ENCODE data around the gene NFIB. TPM values are rescaled to one million over a fixed set of nuclear protein-coding genes. Genes with fewer than 3 reads are reported as not detected.

NFIB gene
- total and polyA plus RNA-seq, 7 experiments from 2014 or later, result 0.32 TPM; not detected in 6

GRCh38 chr9:14353222-14354056, 39.5 kb upstream of the NFIB start:
- ChIA-PET POLR2A (no interaction called here), CTCF (no interaction called here)
- Mint-ChIP-seq H3K9me3 (peaks cover 0 to 4% (median 0%) of the 10 kb centered on the region in 11 donors), H3K27ac (no peak overlapping the region), H3K4me1 (peaks cover 4 to 16% (median 7%) of the 10 kb centered on the region in 7 donors), H3K36me3 (no peaks in the 10 kb centered on the region), H3K4me3 (peak overlapping the region in 1 of 10 donors; percentile 26), H3K27me3 (peaks cover 56 to 83% (median 69%) of the 10 kb centered on the region in 5 donors)
- peak; percentile 49 for ATAC-seq
- peak; percentile 3 to 81 (median 27) for DNase-seq
- intact Hi-C loops (cut with micrococcal nuclease), result loop anchor here in 1 of 2 donors (10.0 kb wide), 1 partner anchor 1319 kb away; no protein-coding TSS in a partner anchor
- H3K9me3 ChIP-seq (ENCODE audit: control insufficient read depth in 2 of 3, low read length in 3 of 3), result no peaks in the 10 kb centered on the region
- H3K4me3 ChIP-seq (ENCODE audit: low read length), result no peak overlapping the region
- H3K36me3 ChIP-seq (ENCODE audit: control insufficient read depth in 2 of 3, insufficient read depth in 3 of 3, low read length in 3 of 3), result no peaks in the 10 kb centered on the region
- H3K27ac ChIP-seq (ENCODE audit: low read depth, low read length), result no peak overlapping the region
- no peaks in the 10 kb centered on the region for H3K4me1 ChIP-seq (ENCODE audit: control insufficient read depth in 2 of 2, insufficient read depth in 2 of 2, low read length in 2 of 2)
- H3K27me3 ChIP-seq (ENCODE audit: control insufficient read depth in 2 of 2, insufficient read depth in 2 of 2, low read length in 2 of 2), result peaks cover 0 to 2% of the 10 kb centered on the region in 2 donors

GRCh38 chr9:14352503-14352902, 38.6 kb upstream of the NFIB start:
- no peak for ATAC-seq
- no peak for DNase-seq
- peaks cover 0 to 5% of the 10 kb centered on the region in 2 donors for H3K27me3 ChIP-seq (ENCODE audit: control insufficient read depth in 2 of 2, insufficient read depth in 2 of 2, low read length in 2 of 2)

GRCh38 chr9:14351221-14351836, 37.4 kb upstream of the NFIB start:
- Mint-ChIP-seq H3K4me1 (peaks cover 4 to 21% (median 7%) of the 10 kb centered on the region in 7 donors), H3K9me3 (peaks cover 0 to 5% (median 0%) of the 10 kb centered on the region in 11 donors), H3K27me3 (peaks cover 68 to 84% (median 81%) of the 10 kb centered on the region in 5 donors), H3K27ac (no peak overlapping the region), H3K36me3 (no peaks in the 10 kb centered on the region), H3K4me3 (no peak overlapping the region)
- intact Hi-C loops (cut with micrococcal nuclease), result loop anchor here in 1 of 2 donors (10.0 kb wide), 1 partner anchor 1317 kb away; no protein-coding TSS in a partner anchor
- no peak overlapping the region for H3K27ac ChIP-seq (ENCODE audit: low read depth, low read length)
- ATAC-seq (no peak), DNase-seq (no peak)
- no peak overlapping the region for H3K4me3 ChIP-seq (ENCODE audit: low read length)
- POLR2A ChIA-PET, result no interaction called here
- no peaks in the 10 kb centered on the region for H3K4me1 ChIP-seq (ENCODE audit: control insufficient read depth in 2 of 2, insufficient read depth in 2 of 2, low read length in 2 of 2)
- peaks cover 0 to 10% of the 10 kb centered on the region in 2 donors for H3K27me3 ChIP-seq (ENCODE audit: control insufficient read depth in 2 of 2, insufficient read depth in 2 of 2, low read length in 2 of 2)
- H3K9me3 ChIP-seq (ENCODE audit: control insufficient read depth in 2 of 3, low read length in 3 of 3), result no peaks in the 10 kb centered on the region
- CTCF ChIA-PET, result no interaction called here
- H3K36me3 ChIP-seq (ENCODE audit: control insufficient read depth in 2 of 3, insufficient read depth in 3 of 3, low read length in 3 of 3), result no peaks in the 10 kb centered on the region

More at GRCh38 chr9:14352503-14352902, 38.6 kb upstream of the NFIB start:
- Mint-ChIP-seq H3K9me3 (peaks cover 0 to 4% (median 0%) of the 10 kb centered on the region in 11 donors), H3K27me3 (peaks cover 63 to 89% (median 75%) of the 10 kb centered on the region in 5 donors), H3K4me1 (peaks cover 4 to 16% (median 7%) of the 10 kb centered on the region in 7 donors), H3K27ac (no peak overlapping the region), H3K36me3 (no peaks in the 10 kb centered on the region), H3K4me3 (no peak overlapping the region)
- no peak overlapping the region for H3K4me3 ChIP-seq (ENCODE audit: low read length)
- POLR2A ChIA-PET, result no interaction called here
- no peaks in the 10 kb centered on the region for H3K4me1 ChIP-seq (ENCODE audit: control insufficient read depth in 2 of 2, insufficient read depth in 2 of 2, low read length in 2 of 2)
- no peaks in the 10 kb centered on the region for H3K36me3 ChIP-seq (ENCODE audit: control insufficient read depth in 2 of 3, insufficient read depth in 3 of 3, low read length in 3 of 3)
- intact Hi-C loops (cut with micrococcal nuclease), result loop anchor here in 1 of 2 donors (10.0 kb wide), 1 partner anchor 1318 kb away; no protein-coding TSS in a partner anchor
- H3K27ac ChIP-seq (ENCODE audit: low read depth, low read length), result no peak overlapping the region
- no peaks in the 10 kb centered on the region for H3K9me3 ChIP-seq (ENCODE audit: control insufficient read depth in 2 of 3, low read length in 3 of 3)
- CTCF ChIA-PET, result no interaction called here

GRCh38 chr9:14350754-14351153, 36.8 kb upstream of the NFIB start:
- CTCF ChIA-PET, result no interaction called here
- H3K36me3 ChIP-seq (ENCODE audit: control insufficient read depth in 2 of 3, insufficient read depth in 3 of 3, low read length in 3 of 3), result no peaks in the 10 kb centered on the region
- peaks cover 0 to 10% of the 10 kb centered on the region in 2 donors for H3K27me3 ChIP-seq (ENCODE audit: control insufficient read depth in 2 of 2, insufficient read depth in 2 of 2, low read length in 2 of 2)
- no peak overlapping the region for H3K4me3 ChIP-seq (ENCODE audit: low read length)
- no peaks in the 10 kb centered on the region for H3K4me1 ChIP-seq (ENCODE audit: control insufficient read depth in 2 of 2, insufficient read depth in 2 of 2, low read length in 2 of 2)
- intact Hi-C loops (cut with micrococcal nuclease), result loop anchor here in 1 of 2 donors (10.0 kb wide), 1 partner anchor 1316 kb away; no protein-coding TSS in a partner anchor
- no peak overlapping the region for H3K4me3 Mint-ChIP-seq
- POLR2A ChIA-PET, result no interaction called here
- DNase-seq (no peak), ATAC-seq (no peak)
- no peak overlapping the region for H3K27ac ChIP-seq (ENCODE audit: low read depth, low read length)
- peaks cover 4 to 21% (median 7%) of the 10 kb centered on the region in 7 donors for H3K4me1 Mint-ChIP-seq
- H3K36me3 Mint-ChIP-seq, result no peaks in the 10 kb centered on the region
- H3K27ac Mint-ChIP-seq, result no peak overlapping the region
- H3K27me3 Mint-ChIP-seq, result peaks cover 68 to 84% (median 77%) of the 10 kb centered on the region in 5 donors
- peaks cover 0 to 5% (median 0%) of the 10 kb centered on the region in 11 donors for H3K9me3 Mint-ChIP-seq
- no peaks in the 10 kb centered on the region for H3K9me3 ChIP-seq (ENCODE audit: control insufficient read depth in 2 of 3, low read length in 3 of 3)

- POLR2A ChIA-PET, result no interaction called here
- CTCF ChIA-PET, result no interaction called here
- Mint-ChIP-seq H3K27ac (peak overlapping the region in 1 of 9 donors; percentile 33), H3K9me3 (peaks cover 0 to 5% (median 0%) of the 10 kb centered on the region in 11 donors), H3K4me3 (no peak overlapping the region), H3K36me3 (no peaks in the 10 kb centered on the region), H3K4me1 (peaks cover 4 to 24% (median 8%) of the 10 kb centered on the region in 7 donors), H3K27me3 (peaks cover 68 to 84% (median 77%) of the 10 kb centered on the region in 5 donors)
- H3K27ac ChIP-seq (ENCODE audit: low read depth, low read length), result no peak overlapping the region
- H3K9me3 ChIP-seq (ENCODE audit: control insufficient read depth in 2 of 3, low read length in 3 of 3), result no peaks in the 10 kb centered on the region
- no peak overlapping the region for H3K4me3 ChIP-seq (ENCODE audit: low read length)
- H3K27me3 ChIP-seq (ENCODE audit: control insufficient read depth in 2 of 2, insufficient read depth in 2 of 2, low read length in 2 of 2), result peaks cover 0 to 10% of the 10 kb centered on the region in 2 donors
- intact Hi-C loops (cut with micrococcal nuclease), result loop anchor here in 1 of 2 donors (10.0 kb wide), 1 partner anchor 1316 kb away; no protein-coding TSS in a partner anchor
- no peaks in the 10 kb centered on the region for H3K4me1 ChIP-seq (ENCODE audit: control insufficient read depth in 2 of 2, insufficient read depth in 2 of 2, low read length in 2 of 2)
- H3K36me3 ChIP-seq (ENCODE audit: control insufficient read depth in 2 of 3, insufficient read depth in 3 of 3, low read length in 3 of 3), result no peaks in the 10 kb centered on the region
- ATAC-seq, result no peak
- DNase-seq, result no peak
Measured at GRCh38 chr9:14350349-14350728, 36.4 kb upstream of the NFIB start.

- no peak overlapping the region for H3K4me3 ChIP-seq (ENCODE audit: low read length)
- H3K27me3 Mint-ChIP-seq, result peaks cover 68 to 80% (median 72%) of the 10 kb centered on the region in 5 donors
- H3K27me3 ChIP-seq (ENCODE audit: control insufficient read depth in 2 of 2, insufficient read depth in 2 of 2, low read length in 2 of 2), result peaks cover 0 to 10% of the 10 kb centered on the region in 2 donors
Measured at GRCh38 chr9:14349447-14350348, 35.8 kb upstream of the NFIB start.

More at GRCh38 chr9:14349447-14350348, 35.8 kb upstream of the NFIB start:
- Histone ChIP-seq H3K9me3 (ENCODE audit: control insufficient read depth in 2 of 3, low read length in 3 of 3) (no peaks in the 10 kb centered on the region), H3K36me3 (ENCODE audit: control insufficient read depth in 2 of 3, insufficient read depth in 3 of 3, low read length in 3 of 3) (no peaks in the 10 kb centered on the region), H3K27ac (ENCODE audit: low read depth, low read length) (no peak overlapping the region), H3K4me1 (ENCODE audit: control insufficient read depth in 2 of 2, insufficient read depth in 2 of 2, low read length in 2 of 2) (no peaks in the 10 kb centered on the region)
- peaks cover 0 to 3% (median 0%) of the 10 kb centered on the region in 11 donors for H3K9me3 Mint-ChIP-seq
- no peaks in the 10 kb centered on the region for H3K36me3 Mint-ChIP-seq
- H3K4me3 Mint-ChIP-seq, result peak overlapping the region in 1 of 10 donors; percentile 18
- intact Hi-C loops (cut with micrococcal nuclease), result loop anchor here in 1 of 2 donors (2.0 to 10.0 kb wide), 2 partner anchors 37 to 1315 kb away; no protein-coding TSS in a partner anchor
- no peak overlapping the region for H3K27ac Mint-ChIP-seq
- no peak for ATAC-seq
- no peak for DNase-seq
- peaks cover 4 to 27% (median 9%) of the 10 kb centered on the region in 7 donors for H3K4me1 Mint-ChIP-seq
- ChIA-PET CTCF (no interaction called here), POLR2A (no interaction called here)

Data from naive thymus-derived CD4-positive, alpha-beta T cell (primary cell).